ENCODE results near the gene FOXP1.

The FOXP1 gene

DNA sequence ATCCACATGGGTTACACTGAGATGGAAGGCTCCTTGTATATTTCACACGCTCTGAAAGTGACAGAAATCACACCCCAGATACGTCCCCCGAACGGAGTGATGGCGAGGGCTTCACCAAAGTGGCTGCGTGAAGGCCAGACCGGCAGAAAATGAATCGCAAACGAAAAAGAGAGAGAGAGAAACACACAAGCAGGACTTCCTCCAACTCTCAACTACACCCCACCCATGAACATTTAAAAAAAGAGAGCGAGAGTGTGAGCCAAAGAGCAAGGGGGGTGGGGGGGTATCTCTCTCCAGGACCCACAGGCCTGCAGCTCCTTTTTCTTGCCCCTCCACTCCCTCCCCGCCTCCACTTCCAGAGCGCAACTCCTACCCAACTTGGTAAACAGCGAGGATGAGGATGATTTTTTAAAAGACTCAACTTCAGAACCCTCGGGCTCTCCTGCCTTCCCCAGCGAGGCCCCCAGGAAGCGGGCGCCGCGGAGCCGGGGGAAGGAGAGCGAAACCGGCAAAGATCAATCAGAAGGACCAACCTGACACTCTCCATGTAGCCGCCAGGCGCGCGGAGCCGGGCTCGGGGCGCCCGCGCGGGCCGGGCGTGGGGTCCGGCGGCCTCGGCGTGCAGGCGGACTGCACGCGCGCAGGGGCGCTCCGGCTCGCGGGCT lies 519.1 kb downstream of the FOXP1 start:
- peak in 1 of 2 donors; percentile 60 for DNase-seq

GRCh38 chr3:71063773-71064290 lies 519.7 kb downstream of the FOXP1 start:
- DNase-seq, result peak; percentile 35 to 59

GRCh38 chr3:71062952-71063772 lies 520.4 kb downstream of the FOXP1 start:
- DNase-seq, result peak in 1 of 2 donors; percentile 42

DNA sequence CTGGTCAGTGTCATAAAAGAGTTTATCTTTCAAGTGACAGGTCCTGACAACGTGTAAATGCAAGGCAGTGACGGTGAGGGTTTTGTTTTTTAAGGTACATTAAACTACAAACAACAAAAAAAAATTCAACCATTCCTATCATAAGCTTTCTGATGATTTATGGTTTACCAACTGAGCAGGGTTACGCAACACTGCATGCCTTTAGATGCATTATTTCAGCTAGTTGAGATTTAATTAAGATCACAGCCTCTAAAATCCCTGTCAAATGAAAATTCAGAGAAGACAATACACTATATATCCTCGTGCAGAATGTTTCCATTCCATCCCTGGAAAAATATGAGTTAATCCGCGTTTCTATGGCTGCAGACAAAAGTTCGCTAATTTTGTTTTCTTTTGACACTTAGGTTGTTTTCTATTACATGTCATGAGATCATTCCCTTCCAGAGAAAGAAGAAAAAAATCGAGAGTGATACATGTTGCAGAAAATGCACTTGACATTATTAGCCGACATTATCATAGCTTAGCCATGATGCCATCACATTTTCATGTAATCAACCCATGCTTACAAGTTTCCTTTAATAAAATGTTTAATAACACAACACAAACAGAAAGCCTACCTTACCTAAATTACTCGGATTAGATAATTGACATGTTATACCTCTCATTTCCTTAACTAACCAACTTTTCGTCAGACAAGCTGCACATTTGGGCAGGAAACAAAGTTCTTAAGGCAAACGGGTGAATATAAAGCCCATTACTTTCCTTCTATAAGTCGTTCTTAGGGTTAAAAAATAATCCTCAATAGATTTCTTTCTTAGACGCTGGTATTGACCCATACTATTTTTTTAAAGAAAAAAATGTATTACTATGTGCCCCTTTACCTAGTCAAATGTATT lies 521.2 kb downstream of the FOXP1 start:
- no peak for DNase-seq

GRCh38 chr3:71061581-71061980 lies 521.9 kb downstream of the FOXP1 start:
- no peak for DNase-seq

DNA sequence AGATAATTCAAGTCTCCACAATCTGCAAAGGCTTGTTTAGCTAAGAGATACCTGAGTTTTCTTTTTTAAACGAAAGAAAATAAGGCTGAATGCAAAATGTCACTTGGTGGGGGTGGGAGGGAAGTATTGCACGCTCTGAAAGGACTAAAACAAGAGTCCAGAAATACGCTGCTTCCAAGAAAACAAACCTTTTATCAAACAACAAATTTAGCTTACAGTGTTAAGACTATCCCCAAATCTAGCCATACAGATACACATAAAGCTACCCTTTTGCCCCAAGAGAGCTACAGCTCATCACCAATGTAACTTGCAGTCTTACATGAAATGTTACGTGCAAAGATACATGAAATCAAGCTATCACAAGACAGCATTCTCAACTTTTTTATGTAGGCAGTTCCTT lies 522.5 kb downstream of the FOXP1 start:
- no peak for DNase-seq

DNA sequence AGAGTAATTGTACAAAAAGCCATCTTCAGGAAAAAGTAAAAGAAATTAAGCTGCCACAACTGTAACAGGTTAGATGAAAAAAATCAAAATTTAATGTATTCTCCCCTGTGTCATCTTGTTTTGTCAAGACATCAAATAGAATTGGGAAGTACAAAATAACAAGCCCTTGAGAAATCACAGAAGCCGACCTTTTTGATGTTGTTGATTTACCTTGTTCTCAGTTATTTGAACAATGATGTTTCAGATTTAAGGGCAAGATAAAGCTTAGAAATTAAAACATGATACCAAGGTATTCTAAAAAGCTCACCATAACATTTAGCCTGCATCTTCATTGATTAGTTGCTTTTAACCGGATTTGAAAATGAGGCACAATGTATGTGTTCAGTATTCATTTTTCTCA lies 523.0 kb downstream of the FOXP1 start:
- no peak for DNase-seq

- DNase-seq, result no peak
These were observed 526.0 kb downstream of the FOXP1 start for GRCh38 chr3:71057526-71057894.

GRCh38 chr3:71056327-71056726 lies 527.2 kb downstream of the FOXP1 start:
- DNase-seq, result no peak

DNA sequence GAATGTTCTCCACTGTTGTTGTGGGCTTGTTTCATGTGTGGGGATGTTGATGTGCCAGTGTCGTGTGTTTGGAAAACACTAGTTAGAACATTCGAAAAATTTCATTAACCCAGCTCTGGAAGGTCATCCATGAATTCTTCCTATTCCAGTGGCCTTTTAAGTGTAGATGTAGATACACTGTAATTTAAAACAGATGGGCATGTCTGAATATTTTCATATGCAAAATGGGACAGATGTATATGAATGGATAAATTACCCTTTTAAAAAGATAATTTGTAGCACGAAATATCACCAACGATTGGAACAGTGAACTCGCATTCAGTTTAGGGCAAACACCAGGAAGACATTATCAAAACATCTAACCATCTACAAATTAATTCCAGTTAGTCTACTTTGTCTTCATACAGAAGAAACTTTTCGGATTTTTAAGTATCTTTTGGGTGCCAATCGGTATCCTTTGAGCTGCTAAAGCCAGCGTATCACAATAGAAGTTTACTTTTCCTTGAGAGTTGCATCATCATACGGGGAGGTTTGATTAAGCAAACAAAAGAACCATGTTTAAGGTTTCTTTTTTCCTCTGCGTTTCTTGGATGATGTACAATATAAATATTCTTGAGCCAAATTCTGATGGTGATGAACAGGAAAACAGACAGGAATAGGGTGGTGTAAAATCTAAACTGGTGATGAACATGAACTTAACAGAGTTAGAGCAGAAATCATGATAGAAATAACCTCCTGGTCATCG lies 528.1 kb downstream of the FOXP1 start:
- DNase-seq, result no peak

DNA sequence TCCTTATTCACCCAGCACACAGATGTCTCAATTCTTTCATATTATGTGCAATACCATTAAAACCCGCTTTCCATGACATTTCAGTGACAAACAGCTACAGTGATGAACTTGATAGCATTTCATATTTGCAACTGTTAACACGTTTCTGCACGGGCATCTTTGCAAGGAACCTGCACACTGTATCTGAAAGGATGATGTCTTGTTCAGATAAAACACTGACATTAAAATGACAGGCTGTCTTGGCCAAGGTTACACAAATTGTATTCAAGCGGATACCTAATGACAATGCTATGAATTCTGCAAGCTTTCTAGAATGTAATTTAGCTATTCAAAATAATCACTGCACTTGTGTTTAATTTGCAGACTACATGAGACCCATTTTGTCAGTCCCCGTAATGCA lies 529.2 kb downstream of the FOXP1 start:
- no peak for DNase-seq

- no peak for DNase-seq
These were observed 530.0 kb downstream of the FOXP1 start for GRCh38 chr3:71053495-71053894.

GRCh38 chr3:71052716-71053115 lies 530.8 kb downstream of the FOXP1 start:
- no peak for DNase-seq

DNA sequence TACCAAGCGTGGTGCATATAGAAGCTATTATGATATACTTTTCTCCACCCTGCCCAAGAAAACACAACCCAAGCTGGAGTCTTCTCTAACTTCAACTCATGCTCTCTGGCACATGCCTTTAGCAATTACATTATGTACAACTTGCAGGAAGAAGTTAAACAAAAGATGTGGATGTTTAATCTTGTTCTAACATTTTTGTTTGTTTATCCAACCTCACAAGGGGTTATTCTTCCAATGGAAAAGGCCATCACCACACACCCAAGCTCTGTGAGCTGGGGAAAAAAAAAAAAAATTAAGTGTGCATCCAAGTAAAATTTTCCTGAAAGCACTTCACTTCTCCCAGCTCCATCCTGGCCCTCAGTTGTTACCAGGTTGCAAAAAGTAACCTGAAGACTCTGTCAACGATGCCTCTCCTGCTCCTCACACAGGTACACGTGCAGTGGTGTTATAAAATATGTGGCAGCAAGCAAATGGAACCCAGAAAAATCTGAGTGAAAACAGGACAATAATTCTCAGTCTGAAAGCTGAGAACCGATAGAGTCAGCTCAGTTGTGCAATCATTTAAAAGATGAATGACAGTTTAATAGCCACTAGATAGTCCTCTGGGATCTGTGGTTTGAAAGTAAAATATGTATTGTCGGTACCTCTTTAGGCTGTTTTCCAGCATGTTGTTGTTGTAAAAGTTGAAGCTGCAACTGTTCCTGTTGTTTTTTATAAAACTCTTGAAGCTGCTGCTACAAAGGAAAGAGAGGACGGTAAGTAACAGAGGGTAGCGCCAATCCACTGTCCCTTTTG lies 531.4 kb downstream of the FOXP1 start:
- DNase-seq, result no peak

GRCh38 chr3:71051259-71051595 lies 532.3 kb downstream of the FOXP1 start:
- DNase-seq, result no peak

- DNase-seq, result peak in 1 of 2 donors; percentile 80
These were observed 532.8 kb downstream of the FOXP1 start for GRCh38 chr3:71050538-71051258.

GRCh38 chr3:71050166-71050537 lies 533.4 kb downstream of the FOXP1 start:
- no peak for DNase-seq

GRCh38 chr3:71048948-71049347 lies 534.6 kb downstream of the FOXP1 start:
- DNase-seq, result no peak

- DNase-seq, result no peak
These were observed 535.7 kb downstream of the FOXP1 start for GRCh38 chr3:71047616-71048531.

DNA sequence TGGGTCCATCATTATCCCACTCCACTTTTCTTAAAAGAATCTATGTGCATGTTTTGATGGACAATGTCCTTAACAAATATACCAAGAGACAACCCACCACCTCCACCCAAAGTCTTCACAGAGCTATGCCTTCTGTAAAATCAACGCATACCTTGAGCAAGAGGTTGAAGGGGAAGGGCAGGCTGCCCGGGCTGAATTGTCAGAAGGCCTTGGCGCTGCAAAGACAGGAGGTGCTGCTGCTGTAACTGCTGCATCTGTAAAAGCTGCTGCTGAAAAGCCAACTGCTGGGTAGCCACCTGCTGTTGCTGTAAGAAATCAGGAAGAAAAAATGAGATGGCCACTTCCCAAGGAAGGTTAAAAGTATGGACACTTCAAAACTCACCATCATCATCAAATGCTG lies 536.7 kb downstream of the FOXP1 start:
- DNase-seq, result no peak
